Measurements from ENCODE around the gene FOXP1. TPM values are rescaled to one million over a fixed set of nuclear protein-coding genes. Genes with fewer than 3 reads are reported as not detected.

FOXP1 gene
- total and polyA plus RNA-seq, 4 donors: 4.9 to 35.4 (median 32.0) TPM

- DNase-seq (ENCODE audit: low spot score): no peak
- Histone ChIP-seq H3K27me3 (ENCODE audit: control insufficient read depth in 4 of 4, insufficient read depth in 4 of 4, low read length in 3 of 4) (no peaks in the 10 kb centered on the region), H3K4me1 (ENCODE audit: control insufficient read depth in 4 of 4, insufficient read depth in 4 of 4, low read length in 3 of 4) (peaks cover 3 to 17% (median 9%) of the 10 kb centered on the region in 4 donors), H3K27ac (ENCODE audit: low read depth in 1 of 2, low read length in 2 of 2) (no peak overlapping the region), H3K9me3 (ENCODE audit: control insufficient read depth in 4 of 4, low read length in 3 of 4) (no peaks in the 10 kb centered on the region), H3K9ac (ENCODE audit: low read depth in 1 of 2, low read length in 2 of 2) (no peak overlapping the region), H3K36me3 (ENCODE audit: control insufficient read depth in 4 of 4, insufficient read depth in 3 of 4, low read depth in 1 of 4, low read length in 3 of 4) (peaks cover 0 to 5% (median 3%) of the 10 kb centered on the region in 4 donors), H3K4me3 (ENCODE audit: low read depth in 1 of 3, low read length in 3 of 3) (no peak overlapping the region)
- 76% methylated on average over 5 of the region's 5 CpGs for WGBS
- TF ChIP-seq SP1 (IDR thresholded peaks at IDR 0.05) (no peak), JUND (IDR thresholded peaks at IDR 0.05) (no peak), HNF4G (IDR thresholded peaks at IDR 0.05) (no peak), ATF3 (IDR thresholded peaks at IDR 0.05) (no peak), FOXA2 (IDR thresholded peaks at IDR 0.05) (no peak), EGR1 (IDR thresholded peaks at IDR 0.05; ENCODE audit: low read depth in 2 of 2) (no peak), HNF4A (conservative IDR thresholded peaks at IDR 0.05) (no peak), RXRA (IDR thresholded peaks at IDR 0.05) (no peak), RAD21 (IDR thresholded peaks at IDR 0.05) (no peak), GABPA (IDR thresholded peaks at IDR 0.05 in 1 of 2, conservative IDR thresholded peaks at IDR 0.05 in 1 of 2) (no peak), CTCF (IDR thresholded peaks at IDR 0.05; ENCODE audit: low read depth, low read length, missing input control) (no peak)
- TF ChIP-seq, protein P1, sequence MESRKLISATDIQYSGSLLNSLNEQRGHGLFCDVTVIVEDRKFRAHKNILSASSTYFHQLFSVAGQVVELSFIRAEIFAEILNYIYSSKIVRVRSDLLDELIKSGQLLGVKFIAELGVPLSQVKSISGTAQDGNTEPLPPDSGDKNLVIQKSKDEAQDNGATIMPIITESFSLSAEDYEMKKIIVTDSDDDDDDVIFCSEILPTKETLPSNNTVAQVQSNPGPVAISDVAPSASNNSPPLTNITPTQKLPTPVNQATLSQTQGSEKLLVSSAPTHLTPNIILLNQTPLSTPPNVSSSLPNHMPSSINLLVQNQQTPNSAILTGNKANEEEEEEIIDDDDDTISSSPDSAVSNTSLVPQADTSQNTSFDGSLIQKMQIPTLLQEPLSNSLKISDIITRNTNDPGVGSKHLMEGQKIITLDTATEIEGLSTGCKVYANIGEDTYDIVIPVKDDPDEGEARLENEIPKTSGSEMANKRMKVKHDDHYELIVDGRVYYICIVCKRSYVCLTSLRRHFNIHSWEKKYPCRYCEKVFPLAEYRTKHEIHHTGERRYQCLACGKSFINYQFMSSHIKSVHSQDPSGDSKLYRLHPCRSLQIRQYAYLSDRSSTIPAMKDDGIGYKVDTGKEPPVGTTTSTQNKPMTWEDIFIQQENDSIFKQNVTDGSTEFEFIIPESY (IDR thresholded peaks at IDR 0.05): no peak
- TF ChIP-seq, protein P2, sequence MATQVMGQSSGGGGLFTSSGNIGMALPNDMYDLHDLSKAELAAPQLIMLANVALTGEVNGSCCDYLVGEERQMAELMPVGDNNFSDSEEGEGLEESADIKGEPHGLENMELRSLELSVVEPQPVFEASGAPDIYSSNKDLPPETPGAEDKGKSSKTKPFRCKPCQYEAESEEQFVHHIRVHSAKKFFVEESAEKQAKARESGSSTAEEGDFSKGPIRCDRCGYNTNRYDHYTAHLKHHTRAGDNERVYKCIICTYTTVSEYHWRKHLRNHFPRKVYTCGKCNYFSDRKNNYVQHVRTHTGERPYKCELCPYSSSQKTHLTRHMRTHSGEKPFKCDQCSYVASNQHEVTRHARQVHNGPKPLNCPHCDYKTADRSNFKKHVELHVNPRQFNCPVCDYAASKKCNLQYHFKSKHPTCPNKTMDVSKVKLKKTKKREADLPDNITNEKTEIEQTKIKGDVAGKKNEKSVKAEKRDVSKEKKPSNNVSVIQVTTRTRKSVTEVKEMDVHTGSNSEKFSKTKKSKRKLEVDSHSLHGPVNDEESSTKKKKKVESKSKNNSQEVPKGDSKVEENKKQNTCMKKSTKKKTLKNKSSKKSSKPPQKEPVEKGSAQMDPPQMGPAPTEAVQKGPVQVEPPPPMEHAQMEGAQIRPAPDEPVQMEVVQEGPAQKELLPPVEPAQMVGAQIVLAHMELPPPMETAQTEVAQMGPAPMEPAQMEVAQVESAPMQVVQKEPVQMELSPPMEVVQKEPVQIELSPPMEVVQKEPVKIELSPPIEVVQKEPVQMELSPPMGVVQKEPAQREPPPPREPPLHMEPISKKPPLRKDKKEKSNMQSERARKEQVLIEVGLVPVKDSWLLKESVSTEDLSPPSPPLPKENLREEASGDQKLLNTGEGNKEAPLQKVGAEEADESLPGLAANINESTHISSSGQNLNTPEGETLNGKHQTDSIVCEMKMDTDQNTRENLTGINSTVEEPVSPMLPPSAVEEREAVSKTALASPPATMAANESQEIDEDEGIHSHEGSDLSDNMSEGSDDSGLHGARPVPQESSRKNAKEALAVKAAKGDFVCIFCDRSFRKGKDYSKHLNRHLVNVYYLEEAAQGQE (IDR thresholded peaks at IDR 0.05): no peak
These were observed 6.5 kb downstream of the FOXP1 start for GRCh38 chr3:71577011-71577410.

GRCh38 chr3:71575433-71575832 lies 8.1 kb downstream of the FOXP1 start:
- Histone ChIP-seq H3K36me3 (ENCODE audit: control insufficient read depth in 4 of 4, insufficient read depth in 3 of 4, low read depth in 1 of 4, low read length in 3 of 4) (peaks cover 3 to 8% (median 5%) of the 10 kb centered on the region in 4 donors), H3K9me3 (ENCODE audit: control insufficient read depth in 4 of 4, low read length in 3 of 4) (no peaks in the 10 kb centered on the region), H3K9ac (ENCODE audit: low read depth in 1 of 2, low read length in 2 of 2) (no peak overlapping the region), H3K27me3 (ENCODE audit: control insufficient read depth in 4 of 4, insufficient read depth in 4 of 4, low read length in 3 of 4) (no peaks in the 10 kb centered on the region), H3K27ac (ENCODE audit: low read depth in 1 of 2, low read length in 2 of 2) (no peak overlapping the region), H3K4me1 (ENCODE audit: control insufficient read depth in 4 of 4, insufficient read depth in 4 of 4, low read length in 3 of 4) (peaks cover 0 to 6% (median 1%) of the 10 kb centered on the region in 4 donors), H3K4me3 (ENCODE audit: low read depth in 1 of 3, low read length in 3 of 3) (no peak overlapping the region)
- TF ChIP-seq, protein P2 (IDR thresholded peaks at IDR 0.05): no peak
- TF ChIP-seq RXRA (IDR thresholded peaks at IDR 0.05) (no peak), HNF4G (IDR thresholded peaks at IDR 0.05) (no peak), FOXA1 (IDR thresholded peaks at IDR 0.05) (no peak), EGR1 (IDR thresholded peaks at IDR 0.05; ENCODE audit: low read depth in 2 of 2) (no peak)
- DNase-seq (ENCODE audit: low spot score): no peak
- over 99% methylated on average over 2 of the region's 2 CpGs for WGBS
